ENCODE measurements around the gene SDK1.

SDK1 gene

GRCh38 chr7:3598854-3599253 lies 297.8 kb downstream of the SDK1 start:
- H3K4me3 ChIP-seq (ENCODE audit: low read length), result no peak overlapping the region
- no peak for DNase-seq (ENCODE audit: low read depth)
- TF ChIP-seq, protein P1, sequence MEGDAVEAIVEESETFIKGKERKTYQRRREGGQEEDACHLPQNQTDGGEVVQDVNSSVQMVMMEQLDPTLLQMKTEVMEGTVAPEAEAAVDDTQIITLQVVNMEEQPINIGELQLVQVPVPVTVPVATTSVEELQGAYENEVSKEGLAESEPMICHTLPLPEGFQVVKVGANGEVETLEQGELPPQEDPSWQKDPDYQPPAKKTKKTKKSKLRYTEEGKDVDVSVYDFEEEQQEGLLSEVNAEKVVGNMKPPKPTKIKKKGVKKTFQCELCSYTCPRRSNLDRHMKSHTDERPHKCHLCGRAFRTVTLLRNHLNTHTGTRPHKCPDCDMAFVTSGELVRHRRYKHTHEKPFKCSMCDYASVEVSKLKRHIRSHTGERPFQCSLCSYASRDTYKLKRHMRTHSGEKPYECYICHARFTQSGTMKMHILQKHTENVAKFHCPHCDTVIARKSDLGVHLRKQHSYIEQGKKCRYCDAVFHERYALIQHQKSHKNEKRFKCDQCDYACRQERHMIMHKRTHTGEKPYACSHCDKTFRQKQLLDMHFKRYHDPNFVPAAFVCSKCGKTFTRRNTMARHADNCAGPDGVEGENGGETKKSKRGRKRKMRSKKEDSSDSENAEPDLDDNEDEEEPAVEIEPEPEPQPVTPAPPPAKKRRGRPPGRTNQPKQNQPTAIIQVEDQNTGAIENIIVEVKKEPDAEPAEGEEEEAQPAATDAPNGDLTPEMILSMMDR (conservative IDR thresholded peaks at IDR 0.05; ENCODE audit: low read length), result no peak

- no peak for DNase-seq (ENCODE audit: low read depth)
- no peak overlapping the region for H3K4me3 ChIP-seq (ENCODE audit: low read length)
- TF ChIP-seq, protein P1 (conservative IDR thresholded peaks at IDR 0.05; ENCODE audit: low read length), result no peak
These were observed 304.2 kb downstream of the SDK1 start for GRCh38 chr7:3605222-3605621.

DNA sequence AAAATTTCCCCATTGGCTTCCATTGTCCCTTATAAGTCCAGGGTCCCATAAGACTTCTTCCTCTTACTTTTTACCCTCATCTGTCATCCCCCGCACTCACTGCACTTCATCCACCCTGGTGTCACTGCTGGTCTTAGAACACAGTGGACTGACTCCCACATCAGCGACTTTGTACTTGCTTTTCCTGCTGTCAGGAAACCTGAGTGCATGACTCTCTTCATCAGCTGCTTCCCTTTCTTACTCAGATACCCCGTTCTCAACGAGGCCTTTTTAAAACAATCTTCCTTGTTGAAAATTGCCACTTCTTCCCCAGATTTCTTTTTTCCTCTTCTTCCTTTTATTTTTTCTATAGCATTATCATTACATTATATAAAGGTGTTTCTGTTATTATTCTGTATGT lies 305.4 kb downstream of the SDK1 start:
- TF ChIP-seq, protein P1 (conservative IDR thresholded peaks at IDR 0.05; ENCODE audit: low read length), result no peak
- DNase-seq (ENCODE audit: low read depth), result no peak
- H3K4me3 ChIP-seq (ENCODE audit: low read length), result no peak overlapping the region

GRCh38 chr7:3607847-3608246 lies 306.8 kb downstream of the SDK1 start:
- TF ChIP-seq, protein P1 (conservative IDR thresholded peaks at IDR 0.05; ENCODE audit: low read length), result no peak
- DNase-seq (ENCODE audit: low read depth), result no peak

GRCh38 chr7:3616306-3616705 lies 315.3 kb downstream of the SDK1 start:
- no peak overlapping the region for H3K4me3 ChIP-seq (ENCODE audit: low read length)
- no peak for DNase-seq (ENCODE audit: low read depth)
- TF ChIP-seq, protein P1 (conservative IDR thresholded peaks at IDR 0.05; ENCODE audit: low read length), result no peak

More at GRCh38 chr7:3607847-3608246, 306.8 kb downstream of the SDK1 start:
- no peak overlapping the region for H3K4me3 ChIP-seq (ENCODE audit: low read length)

GRCh38 chr7:3630081-3630480 lies 329.0 kb downstream of the SDK1 start:
- no peak for DNase-seq (ENCODE audit: low read depth)
- TF ChIP-seq, protein P1 (conservative IDR thresholded peaks at IDR 0.05; ENCODE audit: low read length), result no peak
- no peak overlapping the region for H3K4me3 ChIP-seq (ENCODE audit: low read length)

DNA sequence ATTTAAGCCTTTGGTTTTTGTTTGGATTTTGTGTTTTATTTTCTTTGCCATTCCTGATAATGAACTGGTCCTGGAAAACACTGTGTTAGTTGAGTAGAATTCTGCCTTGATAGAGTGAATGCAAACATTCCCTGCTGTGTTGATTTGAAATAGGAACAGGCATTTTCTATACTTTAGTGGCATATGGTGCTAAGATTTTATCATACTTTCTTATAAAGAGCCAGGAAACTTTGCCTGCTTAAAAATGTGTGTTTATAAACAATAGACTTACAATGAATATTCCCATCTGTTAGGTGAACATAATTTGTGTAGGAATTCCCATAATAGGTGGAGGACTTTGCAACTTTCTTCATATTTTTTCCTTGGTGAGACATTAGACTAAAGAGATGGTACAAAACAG lies 333.3 kb downstream of the SDK1 start:
- no peak for DNase-seq (ENCODE audit: low read depth)
- no peak overlapping the region for H3K4me3 ChIP-seq (ENCODE audit: low read length)
- TF ChIP-seq, protein P1 (conservative IDR thresholded peaks at IDR 0.05; ENCODE audit: low read length), result no peak

Measured in AG10803 (cell line).